HG03095 (cell line): ENCODE measurements around the gene NET1.

Experiments used
- ATAC-seq: cut with Tn5 transposase; IDR thresholded peaks from one replicate; pipeline ENCODE4 v1.9.1; 2021; ENCODE audit warnings: moderate library complexity; ENCODE audit not compliant: unreplicated experiment

The NET1 gene

DNA sequence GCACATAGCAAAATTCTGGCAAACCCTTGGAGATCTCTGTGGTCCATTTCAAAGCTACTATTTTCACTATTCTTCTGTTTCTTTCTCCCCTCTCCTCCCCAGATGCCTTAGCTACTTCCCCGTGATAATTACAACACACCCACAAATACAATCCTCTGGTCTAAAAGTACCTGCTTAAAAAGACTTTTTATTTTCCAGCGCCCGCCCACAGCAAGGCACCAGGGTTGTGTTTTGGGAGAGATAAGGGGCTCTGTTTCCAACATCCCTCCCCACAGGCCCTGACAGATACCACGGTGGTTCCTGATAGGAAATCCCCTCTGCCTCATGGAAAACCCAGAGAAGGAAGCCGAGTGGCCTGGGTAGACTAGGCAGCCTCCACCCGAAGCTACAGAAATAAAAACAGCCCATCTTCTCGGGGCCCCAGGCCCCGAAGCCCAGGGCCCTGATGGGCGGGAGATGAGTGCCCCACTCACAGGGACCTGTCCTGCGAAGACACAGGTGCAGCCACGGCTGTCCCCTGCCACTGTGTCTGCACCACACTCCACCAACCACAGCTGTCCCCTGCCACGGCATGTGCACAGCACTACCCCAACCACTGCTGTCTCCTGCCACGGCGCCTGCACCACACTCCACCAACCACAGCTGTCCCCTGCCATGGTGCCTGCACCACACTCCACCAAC is 67.3 kb downstream of the NET1 start:
- ATAC-seq, result no peak

DNA sequence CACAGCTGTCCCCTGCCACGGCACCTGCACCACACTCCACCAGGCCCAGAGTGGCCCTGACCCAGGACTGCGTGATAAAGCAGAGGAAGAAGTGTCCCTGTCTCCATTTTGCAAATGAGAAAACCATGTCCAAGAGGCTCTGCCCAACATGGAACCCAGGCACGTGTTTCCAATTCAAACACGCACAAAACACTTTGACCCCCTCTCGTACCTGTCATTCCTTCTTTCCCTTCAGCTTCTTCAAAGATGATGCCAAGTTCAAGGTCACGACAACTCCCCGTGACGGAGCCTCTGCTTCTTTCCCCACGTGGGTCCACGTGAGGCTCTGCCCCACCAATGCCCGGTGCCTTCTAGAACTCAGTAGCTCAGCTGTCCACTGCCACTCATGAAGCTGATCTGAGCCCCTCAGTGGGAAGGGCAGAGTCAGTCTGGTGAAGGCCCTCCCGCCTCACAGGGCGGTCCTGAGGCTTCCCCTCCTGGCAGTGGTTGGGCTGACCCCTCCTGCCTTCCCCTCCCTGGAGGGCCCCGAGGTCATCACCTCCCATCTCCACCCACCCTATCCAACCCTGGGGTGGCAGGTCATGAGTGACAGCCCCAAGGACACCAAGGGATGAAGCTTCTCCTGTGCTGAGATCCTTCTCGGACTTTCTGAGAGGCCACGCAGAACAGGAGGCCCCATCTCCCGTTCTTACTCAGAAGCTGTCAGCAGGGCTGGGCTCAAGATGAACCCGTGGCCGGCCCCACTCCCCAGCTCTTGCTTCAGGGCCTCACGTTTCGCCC is 68.0 kb downstream of the NET1 start:
- no peak for ATAC-seq

GRCh38 chr10:5481121-5481520 is 68.8 kb downstream of the NET1 start:
- ATAC-seq, result no peak

- no peak for ATAC-seq
Observed at GRCh38 chr10:5482016-5482415, 69.7 kb downstream of the NET1 start.

DNA sequence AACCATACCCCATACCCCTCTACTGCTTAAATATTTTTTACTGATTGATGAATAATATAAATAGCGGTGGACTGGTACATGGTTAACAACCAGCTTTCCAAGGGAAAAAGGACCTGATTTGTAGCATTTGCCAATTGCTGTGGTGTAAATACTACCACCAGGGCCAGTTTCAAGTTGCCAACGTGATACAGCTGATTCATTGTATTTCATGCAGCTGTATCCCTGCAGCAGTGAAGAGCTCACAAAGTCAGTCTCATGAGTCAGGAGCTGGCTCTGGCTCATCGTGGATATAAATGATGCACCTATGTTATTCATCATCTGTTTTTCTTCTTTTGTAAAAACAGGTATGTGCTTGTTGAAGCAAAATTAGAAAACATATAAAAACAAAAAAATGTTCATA is 71.8 kb downstream of the NET1 start:
- ATAC-seq, result no peak

- no peak for ATAC-seq
Observed at GRCh38 chr10:5485290-5485689, 72.9 kb downstream of the NET1 start.

DNA sequence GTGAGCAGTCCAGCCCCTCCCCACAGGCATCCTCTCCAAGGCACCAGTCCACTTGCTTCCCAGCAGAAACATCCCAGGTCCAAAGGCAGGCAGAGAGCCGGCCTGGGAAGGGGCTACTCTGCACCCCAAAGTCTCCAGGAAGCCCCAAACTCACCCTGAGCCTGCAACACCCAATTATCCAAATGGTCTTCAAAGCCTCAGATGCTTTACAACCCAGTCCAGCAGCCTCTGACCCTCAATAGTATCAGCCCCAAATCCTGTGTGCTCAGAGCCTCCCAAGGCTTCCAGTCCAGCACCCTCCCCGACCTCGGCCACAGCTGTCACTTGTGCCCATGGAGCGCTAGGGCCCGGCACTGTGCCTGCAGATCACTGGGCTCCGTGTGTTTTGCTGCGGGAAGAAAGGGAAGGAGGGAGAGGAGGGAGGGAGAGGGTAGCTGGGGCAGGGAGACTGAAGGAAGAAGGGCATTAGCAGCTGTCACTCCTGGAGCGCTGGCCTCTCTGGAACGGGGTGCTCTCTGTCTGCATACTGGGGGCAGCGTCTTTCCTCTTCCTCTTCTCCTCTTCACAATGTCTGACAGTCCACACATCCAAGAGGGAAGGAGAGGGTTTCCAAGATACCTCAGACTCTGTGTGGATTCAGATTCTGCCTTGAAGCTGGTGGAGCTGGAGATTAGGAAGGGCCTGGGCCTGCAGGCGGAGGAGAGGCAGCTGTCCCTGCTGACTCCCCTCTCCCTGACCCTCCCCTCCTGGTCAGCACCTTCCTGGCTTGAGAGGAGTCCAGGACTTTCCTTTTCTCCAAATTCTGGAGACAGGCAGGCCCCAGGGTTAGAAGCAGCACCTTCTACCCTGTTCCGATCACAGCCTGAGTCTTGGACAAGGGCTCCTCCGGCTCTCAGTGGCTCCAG is 73.8 kb downstream of the NET1 start:
- no peak for ATAC-seq

GRCh38 chr10:5486853-5487235 is 74.5 kb downstream of the NET1 start:
- ATAC-seq, result no peak

DNA sequence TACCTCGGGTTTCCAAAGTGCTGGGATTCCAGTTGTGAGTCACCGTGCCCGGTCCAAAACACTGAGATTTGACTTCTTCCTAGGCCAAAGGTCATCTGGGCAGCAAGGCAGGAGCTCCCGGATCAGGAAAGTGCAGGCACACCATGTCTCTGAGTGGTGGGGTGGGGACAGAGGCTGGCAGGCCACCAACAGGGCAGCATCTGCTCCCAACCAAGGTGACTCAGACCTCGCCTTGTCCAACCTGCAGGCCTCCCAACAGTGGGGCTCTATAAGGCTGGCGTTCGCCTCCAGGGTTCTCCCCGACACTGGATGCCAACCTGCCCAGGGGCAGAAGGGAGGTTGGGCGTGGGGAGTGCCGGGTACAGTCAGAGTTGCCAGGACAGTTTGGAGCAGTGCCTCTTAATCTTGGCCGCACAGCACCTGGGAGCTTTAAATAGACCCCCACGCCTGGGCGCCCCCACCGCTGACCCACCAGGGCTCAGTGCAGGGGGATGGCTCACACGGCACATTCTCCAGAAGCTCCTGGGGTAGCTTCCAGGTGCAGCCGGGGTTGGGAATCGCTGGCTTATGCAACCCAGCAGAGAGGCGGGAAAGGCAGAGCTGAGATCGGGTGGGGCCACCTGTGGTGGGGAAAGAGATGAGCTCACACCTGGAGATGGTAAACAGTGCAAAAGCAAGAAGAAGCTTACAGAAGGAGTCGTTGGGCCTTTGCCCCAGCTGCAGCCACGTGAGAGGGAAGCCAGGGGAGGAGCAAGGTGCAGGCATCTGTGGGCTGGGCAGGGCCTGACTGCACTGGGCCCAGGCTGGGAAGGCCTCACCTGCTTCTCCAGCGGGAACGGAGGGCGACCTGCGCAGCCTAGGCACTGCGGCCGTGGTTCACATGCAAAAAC is 76.2 kb downstream of the NET1 start:
- ATAC-seq, result no peak

DNA sequence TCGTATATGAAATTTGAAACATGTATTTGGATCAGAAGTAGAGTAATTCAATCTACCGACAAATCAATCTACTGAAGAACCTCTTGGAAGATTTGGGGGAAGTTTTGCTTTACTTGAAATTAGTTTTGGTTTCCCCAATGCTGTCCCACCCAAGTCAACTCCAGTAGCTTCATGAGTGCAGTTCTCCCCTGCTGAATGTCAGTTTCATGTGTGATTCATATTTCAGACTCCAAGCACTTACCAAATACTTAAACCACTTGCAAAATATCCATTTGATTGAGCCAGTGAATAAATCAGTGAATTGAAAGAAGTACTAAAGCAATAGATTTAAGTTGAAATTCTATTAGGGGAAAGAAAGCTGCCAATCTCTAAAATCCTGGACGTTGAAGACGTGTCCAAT is 77.7 kb downstream of the NET1 start:
- ATAC-seq, result no peak

DNA sequence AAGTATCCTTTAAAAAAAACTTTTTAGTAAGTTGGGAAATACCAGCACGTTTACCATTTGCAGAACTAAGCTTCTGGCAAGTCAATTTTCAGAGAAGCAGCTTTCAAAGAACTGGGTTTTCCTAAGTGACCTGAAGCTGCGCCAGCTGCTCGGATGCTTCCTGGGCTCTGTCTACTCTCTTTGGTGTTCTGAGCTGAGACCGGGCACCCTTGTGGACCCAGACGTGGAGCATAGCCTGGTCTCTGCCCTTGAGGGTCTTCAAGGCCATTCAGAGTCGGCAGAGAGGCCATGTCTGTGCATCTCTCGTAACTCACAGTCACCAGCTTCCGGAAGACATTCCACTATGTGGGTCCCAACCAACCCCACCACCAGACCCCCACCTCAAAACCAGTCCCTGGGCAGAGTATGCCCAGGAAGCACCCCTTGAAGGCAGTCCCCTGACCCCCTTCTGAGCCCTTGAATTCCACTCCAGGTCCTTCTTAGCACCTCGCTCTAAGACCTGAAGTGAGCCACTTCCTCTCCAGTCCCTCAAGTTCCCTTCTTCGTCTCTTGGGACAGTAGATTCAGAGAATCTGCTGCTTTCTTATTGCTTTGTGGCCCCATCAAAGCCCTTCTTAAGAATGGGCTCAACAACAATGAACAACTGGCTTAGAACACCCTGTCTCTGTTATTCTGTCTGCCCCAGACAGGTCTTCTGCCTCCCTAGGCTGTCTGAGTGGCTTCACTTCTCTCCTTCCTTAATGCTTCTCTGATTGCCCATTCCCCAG is 78.5 kb downstream of the NET1 start:
- no peak for ATAC-seq

DNA sequence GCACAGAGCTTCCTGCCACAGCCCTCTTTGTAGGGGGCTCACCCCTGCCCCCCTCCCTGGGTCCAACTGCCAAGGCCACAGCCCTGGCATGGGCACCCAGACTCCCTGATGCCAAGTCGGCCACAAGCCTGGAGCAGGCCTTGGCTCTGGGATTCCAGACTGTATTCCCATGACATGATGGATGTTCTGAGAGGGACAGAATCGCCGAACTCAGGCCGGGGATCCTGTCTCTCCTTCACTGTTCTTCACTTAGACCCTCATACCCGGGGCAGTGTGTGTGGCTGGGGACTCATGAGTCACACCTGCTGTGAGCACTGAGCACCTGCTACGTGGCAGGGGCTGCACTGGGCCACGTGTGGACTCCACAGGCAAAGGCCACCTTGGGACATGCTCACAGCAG is 79.1 kb downstream of the NET1 start:
- no peak for ATAC-seq

DNA sequence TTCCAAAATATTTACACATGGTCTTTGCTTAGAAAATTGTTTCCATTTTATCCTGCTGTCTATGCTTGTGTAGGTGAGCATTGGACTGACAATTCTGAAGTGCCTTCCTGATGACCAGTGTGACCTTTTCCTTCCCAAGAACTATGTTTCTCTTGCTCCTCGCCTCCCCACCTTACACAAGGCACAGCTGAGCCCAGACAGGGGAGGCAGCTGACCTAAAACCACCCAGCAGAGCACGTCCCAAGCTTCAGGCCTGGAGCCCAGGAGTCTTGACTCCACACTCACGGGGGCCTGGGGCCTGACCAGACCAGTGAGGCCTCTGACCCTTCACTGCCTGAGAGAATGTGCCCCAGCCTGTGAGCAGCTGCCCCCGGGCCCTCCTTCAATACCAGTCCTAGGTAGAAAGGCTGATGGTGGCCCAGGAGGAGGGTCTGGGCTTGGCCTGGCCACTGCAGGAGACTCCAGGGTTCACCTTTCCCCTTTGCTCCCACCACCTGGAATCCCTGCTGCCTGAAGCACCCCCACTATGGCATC is 80.0 kb downstream of the NET1 start:
- no peak for ATAC-seq

DNA sequence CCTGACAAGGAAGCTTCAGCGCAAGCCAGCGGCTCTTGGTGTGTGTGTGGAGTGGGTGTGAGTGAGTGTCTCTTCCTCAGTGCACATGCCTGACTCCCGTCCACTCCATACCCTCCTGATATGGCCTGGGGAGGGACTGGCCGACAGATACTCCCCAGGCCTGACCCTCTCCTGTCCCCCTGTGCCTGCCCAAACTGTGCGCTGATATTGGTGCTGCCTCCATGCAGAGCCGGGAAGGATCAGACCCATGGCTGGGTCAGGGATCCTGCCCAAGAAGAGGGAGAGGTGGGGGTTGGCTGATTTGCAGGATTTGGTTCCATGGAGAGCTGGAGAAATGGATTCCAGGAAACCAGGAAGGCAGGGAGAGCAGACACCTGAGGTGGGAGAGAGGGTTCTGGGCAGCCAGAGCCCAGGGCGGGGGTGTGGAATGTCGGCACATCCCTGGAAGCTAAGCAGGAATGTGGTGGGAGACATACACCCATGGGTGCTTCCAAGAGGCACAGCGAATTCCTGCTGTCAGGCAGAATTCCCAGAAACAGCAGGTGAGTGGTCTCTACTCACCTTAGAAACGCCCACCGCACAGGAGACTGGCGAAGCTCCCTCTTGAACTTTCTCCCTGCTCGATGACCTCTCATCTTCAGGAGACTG is 80.7 kb downstream of the NET1 start:
- ATAC-seq, result no peak

GRCh38 chr10:5493691-5494090 is 81.3 kb downstream of the NET1 start:
- ATAC-seq, result no peak

- no peak for ATAC-seq
Observed at GRCh38 chr10:5494611-5495010, 82.3 kb downstream of the NET1 start.

DNA sequence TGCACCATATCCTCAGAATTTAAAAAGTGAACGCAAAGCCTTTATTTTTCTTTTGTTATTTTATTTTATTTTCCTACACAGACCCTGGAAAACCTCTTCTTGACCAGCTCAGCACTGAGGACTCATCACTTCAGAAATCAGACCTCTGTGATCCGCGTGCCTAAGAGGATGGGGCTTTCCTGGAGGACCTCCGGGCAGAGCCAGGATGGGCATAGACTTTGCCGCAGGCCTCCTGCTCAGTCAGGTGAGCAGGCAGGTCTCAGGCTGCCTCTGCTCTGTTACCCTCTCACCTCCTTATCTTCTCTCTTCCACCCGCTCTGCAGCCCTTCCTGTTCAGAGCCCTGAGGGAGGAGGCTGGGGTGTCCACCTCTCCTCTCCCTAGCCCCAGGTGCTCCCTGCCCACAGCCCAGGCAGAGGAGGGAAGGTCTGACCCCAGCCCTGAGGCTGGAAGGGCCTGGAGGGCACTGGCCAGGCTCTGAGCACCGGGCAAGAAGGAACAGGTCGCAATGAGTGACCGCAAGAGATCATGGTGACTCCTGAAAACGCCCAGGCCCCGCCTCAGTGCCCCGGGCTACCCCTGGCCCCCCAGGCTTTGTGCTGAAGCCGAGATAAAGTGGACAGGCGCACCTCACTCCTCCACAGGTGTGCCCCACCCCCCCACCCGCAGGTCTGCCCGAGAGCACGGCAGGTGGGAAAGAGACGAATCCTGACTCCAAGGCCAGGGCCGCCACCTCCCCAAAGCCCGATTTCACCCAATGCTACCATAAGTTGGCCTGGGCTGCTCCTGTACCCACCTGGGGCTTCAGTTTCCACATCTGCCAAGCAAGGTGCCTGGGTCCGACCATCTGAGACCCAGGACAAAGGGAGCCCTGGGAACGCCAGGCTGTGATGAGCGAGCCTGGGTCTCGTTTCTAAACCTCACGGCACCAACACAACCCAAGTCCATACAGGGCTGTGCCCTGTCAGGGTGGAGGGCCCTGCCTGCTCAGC is 84.2 kb downstream of the NET1 start:
- no peak for ATAC-seq

GRCh38 chr10:5497289-5497688 is 84.9 kb downstream of the NET1 start:
- ATAC-seq, result no peak
